Neuronal stem cell (in vitro differentiated cells): ENCODE results near the gene ENTPD6.

Experiments
- DNase-seq: peaks from one replicate; pipeline ENCODE4 v3.0.0-alpha.2; 2013; ENCODE audit warnings: low spot score
- H2AFZ ChIP-seq: one replicate; pipeline ENCODE4 v1.6.1; 2013; ENCODE audit warnings: mild to moderate bottlenecking, low read length, inconsistent platforms
- H2AK5ac ChIP-seq: 2 replicates; pipeline ENCODE4 v1.6.1; 2013; ENCODE audit warnings: low read depth, mild to moderate bottlenecking, inconsistent platforms, low read length, moderate library complexity, mixed read lengths
- H2BK120ac ChIP-seq: 2 replicates; pipeline ENCODE4 v1.6.1; 2013; ENCODE audit warnings: low read depth, mild to moderate bottlenecking, inconsistent platforms, low read length, moderate library complexity, mixed read lengths
- H2BK12ac ChIP-seq: one replicate; pipeline ENCODE4 v1.6.1; 2013; ENCODE audit warnings: low read length, inconsistent platforms
- H2BK15ac ChIP-seq: 2 replicates; pipeline ENCODE4 v1.6.1; 2013; ENCODE audit warnings: mild to moderate bottlenecking, low read length, inconsistent platforms, mixed read lengths
- H2BK5ac ChIP-seq: one replicate; pipeline ENCODE4 v1.6.1; 2013; ENCODE audit warnings: inconsistent platforms, mild to moderate bottlenecking, low read length, moderate library complexity
- H3K14ac ChIP-seq: one replicate; pipeline ENCODE4 v1.6.1; 2013; ENCODE audit warnings: low read length, inconsistent platforms
- H3K18ac ChIP-seq: 2 replicates; pipeline ENCODE4 v1.6.1; 2013; ENCODE audit warnings: low read length, inconsistent platforms
- H3K23ac ChIP-seq: 2 replicates; pipeline ENCODE4 v1.6.1; 2013; ENCODE audit warnings: low read depth, mild to moderate bottlenecking, mixed read lengths, low read length, inconsistent platforms; ENCODE audit not compliant: poor library complexity
- H3K27ac ChIP-seq: replicated peaks from 3 replicates; pipeline ENCODE4 v1.5.1; 2013; ENCODE audit warnings: low read length, inconsistent platforms
- H3K27me3 ChIP-seq, 3 experiments: 2 replicates each; pipeline ENCODE4 v1.6.1; 2013; ENCODE audit warnings: low read length in 3 of 3, mild to moderate bottlenecking in 2 of 3, inconsistent platforms in 1 of 3, low read depth in 1 of 3, mixed read lengths in 1 of 3, moderate library complexity in 1 of 3; ENCODE audit not compliant: control insufficient read depth in 3 of 3, insufficient read depth in 3 of 3
- H3K36me3 ChIP-seq, 2 donors: replicated peaks in 1 of 2; 2 replicates each; pipeline ENCODE4 v1.6.1; 2013; ENCODE audit warnings: low read length in 2 of 2; ENCODE audit not compliant: control insufficient read depth in 2 of 2, insufficient read depth in 2 of 2
- H3K4ac ChIP-seq: 2 replicates; pipeline ENCODE4 v1.6.1; 2013; ENCODE audit warnings: inconsistent platforms, mild to moderate bottlenecking, low read length, moderate library complexity
- H3K4me1 ChIP-seq, 2 donors: 1 replicate in 1 of 2; 2 replicates in 1 of 2; pipeline ENCODE4 v1.6.1; 2013; ENCODE audit warnings: low read length in 2 of 2, low read depth in 1 of 2; ENCODE audit not compliant: control insufficient read depth in 2 of 2, insufficient read depth in 1 of 2
- H3K4me2 ChIP-seq: one replicate; pipeline ENCODE4 v1.6.1; 2013; ENCODE audit warnings: mild to moderate bottlenecking, low read length, inconsistent platforms; ENCODE audit not compliant: insufficient read depth, poor library complexity, severe bottlenecking
- H3K4me3 ChIP-seq, 2 donors: 2 replicates each; pipeline ENCODE4 v1.5.1; 2013; ENCODE audit warnings: low read length in 2 of 2, mild to moderate bottlenecking in 2 of 2, inconsistent platforms in 1 of 2, moderate library complexity in 1 of 2
- H3K79me1 ChIP-seq: one replicate; pipeline ENCODE4 v1.6.1; 2013; ENCODE audit warnings: low read depth, mild to moderate bottlenecking, inconsistent platforms, low read length, moderate library complexity
- H3K9ac ChIP-seq: one replicate; pipeline ENCODE4 v1.6.1; 2013; ENCODE audit warnings: mild to moderate bottlenecking, low read depth, low read length, inconsistent platforms; ENCODE audit not compliant: poor library complexity
- H3K9me3 ChIP-seq, 2 donors: replicated peaks in 1 of 2; 2 replicates each; pipeline versions ENCODE3 to v1.6.1; 2013; ENCODE audit warnings: low read length in 2 of 2, mild to moderate bottlenecking in 2 of 2, inconsistent platforms in 1 of 2, low read depth in 1 of 2, mixed read lengths in 1 of 2, moderate library complexity in 1 of 2; ENCODE audit not compliant: control insufficient read depth in 2 of 2, insufficient read depth in 1 of 2
- H4K8ac ChIP-seq: one replicate; pipeline ENCODE4 v1.6.1; 2013; ENCODE audit warnings: low read depth, mild to moderate bottlenecking, inconsistent platforms, low read length, moderate library complexity
- H4K91ac ChIP-seq: one replicate; pipeline ENCODE4 v1.6.1; 2013; ENCODE audit warnings: low read length, low read depth, mild to moderate bottlenecking, inconsistent platforms; ENCODE audit not compliant: poor library complexity
- WGBS, 2 donors: extraction: QIAGEN DNeasy Blood & Tissue Kit; methylation state at CpG; one replicate each; pipeline ENCODE4 v1.1.7; 2013; ENCODE audit warnings: missing lambda C conversion rate in 2 of 2, mixed read lengths in 1 of 2; ENCODE audit not compliant: insufficient read length in 2 of 2, insufficient replicate concordance in 1 of 2; ENCODE audit errors: extremely low coverage in 2 of 2; 5-methylcytosine and 5-hydroxymethylcytosine counted together

ENTPD6 gene

DNA sequence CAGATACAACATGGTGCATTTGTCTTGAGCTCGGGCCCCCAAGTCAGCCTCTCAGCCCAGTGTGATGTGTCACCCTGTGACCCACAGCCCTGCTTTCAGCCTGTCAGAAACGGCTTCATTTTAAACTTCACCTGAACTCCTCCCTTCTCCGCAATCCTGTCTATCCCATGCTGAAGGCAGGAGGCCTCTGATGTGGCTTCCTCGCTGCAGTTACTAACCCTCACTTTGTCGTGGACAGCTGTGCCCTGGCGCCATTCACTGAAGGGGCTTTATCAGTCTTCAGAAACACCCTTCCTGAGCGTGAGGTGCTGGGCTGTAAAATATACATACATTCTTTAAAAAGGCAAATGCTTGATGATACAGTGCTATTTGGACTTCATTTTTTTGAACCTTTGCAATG lies 7.9 kb upstream of the ENTPD6 start:
- WGBS, 2 donors, result no CpG with 5 or more reads among the region's 7 CpGs
- H3K4me3 ChIP-seq, result no peak overlapping the region

DNA sequence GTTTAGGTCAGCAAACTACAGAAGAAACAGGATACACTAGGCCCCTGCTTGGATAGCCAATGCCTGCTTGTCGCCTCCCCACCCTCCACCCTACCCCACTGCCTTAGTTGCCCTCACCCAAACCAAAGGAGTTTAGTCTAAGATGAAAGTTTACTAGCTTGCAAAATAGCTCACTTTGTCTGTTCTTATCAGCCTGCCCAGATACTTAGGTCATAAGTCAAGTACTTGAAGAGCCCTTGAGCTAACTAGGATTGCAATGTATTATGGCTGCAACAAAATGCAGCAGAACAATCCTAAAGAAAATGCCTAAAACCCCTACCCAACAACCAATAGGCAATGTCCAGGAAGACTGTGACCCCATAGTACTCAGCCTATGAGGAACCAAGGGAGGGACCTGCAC lies 7.3 kb upstream of the ENTPD6 start:
- Histone ChIP-seq H2BK120ac (no peak overlapping the region), H2AFZ (no peak overlapping the region), H3K9ac (no peak overlapping the region), H3K4me2 (no peak overlapping the region), H3K27ac (no peak overlapping the region), H2AK5ac (no peak overlapping the region), H3K4me1 (no peaks in the 10 kb centered on the region), H4K8ac (no peak overlapping the region), H4K91ac (no peak overlapping the region), H3K14ac (no peak overlapping the region), H3K18ac (no peak overlapping the region), H3K27me3 (peaks cover 0 to 24% (median 0%) of the 10 kb centered on the region in 3 experiments), H2BK5ac (no peak overlapping the region), H3K36me3 (no peaks in the 10 kb centered on the region), H3K9me3 (peaks cover 3% of the 10 kb centered on the region in 2 donors), H3K4ac (no peak overlapping the region), H2BK15ac (no peak overlapping the region), H3K23ac (no peak overlapping the region), H2BK12ac (no peak overlapping the region), H3K4me3 (no peak overlapping the region), H3K79me1 (no peaks in the 10 kb centered on the region)
- DNase-seq, result no peak
- WGBS, 2 donors, result no CpG with 5 or more reads among the region's 1 CpG

More for the DNA sequence above, 7.9 kb upstream of the ENTPD6 start:
- Histone ChIP-seq H3K27me3 (peaks cover 0 to 24% (median 0%) of the 10 kb centered on the region in 3 experiments), H3K36me3 (no peaks in the 10 kb centered on the region), H2BK120ac (no peak overlapping the region), H3K79me1 (no peaks in the 10 kb centered on the region), H2AFZ (no peak overlapping the region), H3K9ac (no peak overlapping the region), H3K14ac (no peak overlapping the region), H2BK12ac (no peak overlapping the region), H3K27ac (no peak overlapping the region), H3K4me2 (no peak overlapping the region), H2AK5ac (no peak overlapping the region), H2BK15ac (no peak overlapping the region), H4K91ac (no peak overlapping the region), H3K4me1 (no peaks in the 10 kb centered on the region), H3K18ac (no peak overlapping the region), H3K4ac (no peak overlapping the region), H3K23ac (no peak overlapping the region), H3K9me3 (peaks cover 3% of the 10 kb centered on the region in 2 donors), H2BK5ac (no peak overlapping the region), H4K8ac (no peak overlapping the region)
- DNase-seq, result no peak

DNA sequence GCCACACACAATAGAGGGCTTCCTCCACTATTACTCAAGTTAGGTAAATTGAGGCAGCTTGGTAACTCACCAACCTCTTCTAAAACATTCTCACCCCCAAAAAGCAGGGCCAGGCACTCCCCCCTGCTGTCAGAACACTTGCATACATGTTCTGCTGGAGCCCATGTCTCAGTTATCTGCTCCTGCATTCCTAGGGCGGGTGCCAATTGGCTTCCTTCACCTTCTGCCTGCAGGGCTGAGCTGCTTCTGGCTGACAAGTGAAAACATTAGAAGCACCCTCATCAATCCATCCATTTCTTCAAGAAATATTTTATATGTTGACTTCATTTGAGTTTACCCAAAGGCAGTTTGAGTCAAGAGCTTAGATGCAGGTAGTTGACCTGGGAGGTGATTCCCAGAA lies 4.5 kb upstream of the ENTPD6 start:
- no peak overlapping the region for H3K4ac ChIP-seq
- H2BK12ac ChIP-seq, result no peak overlapping the region
- no peak for DNase-seq
- H3K14ac ChIP-seq, result no peak overlapping the region
- no peak overlapping the region for H3K27ac ChIP-seq
- H3K27me3 ChIP-seq, result peaks cover 0 to 24% (median 0%) of the 10 kb centered on the region in 3 experiments
- no peak overlapping the region for H4K8ac ChIP-seq
- no peak overlapping the region for H2BK5ac ChIP-seq
- H3K4me3 ChIP-seq, result no peak overlapping the region
- H2AK5ac ChIP-seq, result no peak overlapping the region
- H3K4me1 ChIP-seq, result no peaks in the 10 kb centered on the region
- no peak overlapping the region for H2BK120ac ChIP-seq
- no peak overlapping the region for H3K4me2 ChIP-seq
- peaks cover 3% of the 10 kb centered on the region in 2 donors for H3K9me3 ChIP-seq
- H3K9ac ChIP-seq, result no peak overlapping the region
- no peak overlapping the region for H2AFZ ChIP-seq
- H3K23ac ChIP-seq, result no peak overlapping the region
- H3K79me1 ChIP-seq, result no peaks in the 10 kb centered on the region
- H4K91ac ChIP-seq, result no peak overlapping the region
- no peak overlapping the region for H2BK15ac ChIP-seq
- WGBS, 2 donors, result no CpG with 5 or more reads among the region's 1 CpG
- no peaks in the 10 kb centered on the region for H3K36me3 ChIP-seq
- H3K18ac ChIP-seq, result no peak overlapping the region

DNA sequence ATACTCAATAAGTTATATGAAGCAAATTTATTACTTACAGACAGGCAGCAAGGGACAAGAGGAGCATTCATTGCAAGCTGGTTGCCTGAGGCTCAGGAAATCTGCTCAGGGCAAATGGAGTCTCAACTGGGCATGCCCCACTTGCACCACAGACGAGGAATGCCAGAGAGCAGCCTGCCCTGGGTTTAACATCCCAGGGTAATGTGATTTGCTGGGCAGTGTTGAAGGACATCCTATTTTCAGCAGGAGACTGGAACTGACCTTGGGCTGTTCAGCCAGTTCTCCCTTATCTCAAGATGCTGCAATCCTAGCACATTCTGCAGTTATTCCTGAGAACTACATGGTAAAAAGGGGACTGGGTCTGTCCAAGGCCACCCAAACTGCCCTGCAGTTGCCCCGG lies 3.8 kb upstream of the ENTPD6 start:
- no peak overlapping the region for H3K23ac ChIP-seq
- H3K27me3 ChIP-seq, result peaks cover 0 to 24% (median 0%) of the 10 kb centered on the region in 3 experiments
- H3K4me1 ChIP-seq, result peaks cover 3 to 6% of the 10 kb centered on the region in 2 donors
- H2AK5ac ChIP-seq, result no peak overlapping the region
- no peak overlapping the region for H2BK12ac ChIP-seq
- no peak overlapping the region for H2BK120ac ChIP-seq
- H3K4ac ChIP-seq, result no peak overlapping the region
- H3K79me1 ChIP-seq, result peaks cover 2% of the 10 kb centered on the region
- no peak overlapping the region for H2AFZ ChIP-seq
- no peaks in the 10 kb centered on the region for H3K36me3 ChIP-seq
- H4K91ac ChIP-seq, result no peak overlapping the region
- no peak overlapping the region for H3K14ac ChIP-seq
- no CpG with 5 or more reads among the region's 2 CpGs for WGBS, 2 donors
- no peak overlapping the region for H3K18ac ChIP-seq
- H4K8ac ChIP-seq, result no peak overlapping the region
- no peak overlapping the region for H3K4me2 ChIP-seq
- H3K4me3 ChIP-seq, result no peak overlapping the region
- no peak overlapping the region for H2BK15ac ChIP-seq
- DNase-seq, result no peak
- no peak overlapping the region for H3K27ac ChIP-seq
- H2BK5ac ChIP-seq, result no peak overlapping the region
- no peak overlapping the region for H3K9ac ChIP-seq
- H3K9me3 ChIP-seq, result peaks cover 0 to 3% of the 10 kb centered on the region in 2 donors
